Activated CD8-positive, alpha-beta memory T cell treated with anti-CD3 and anti-CD28 coated beads for 24 hours (primary cell): ENCODE data around the gene ARHGEF11.

Experiments
- DNase-seq: peaks from one replicate; pipeline ENCODE4 v3.0.0-alpha.2; 2020

Gene ARHGEF11

DNA sequence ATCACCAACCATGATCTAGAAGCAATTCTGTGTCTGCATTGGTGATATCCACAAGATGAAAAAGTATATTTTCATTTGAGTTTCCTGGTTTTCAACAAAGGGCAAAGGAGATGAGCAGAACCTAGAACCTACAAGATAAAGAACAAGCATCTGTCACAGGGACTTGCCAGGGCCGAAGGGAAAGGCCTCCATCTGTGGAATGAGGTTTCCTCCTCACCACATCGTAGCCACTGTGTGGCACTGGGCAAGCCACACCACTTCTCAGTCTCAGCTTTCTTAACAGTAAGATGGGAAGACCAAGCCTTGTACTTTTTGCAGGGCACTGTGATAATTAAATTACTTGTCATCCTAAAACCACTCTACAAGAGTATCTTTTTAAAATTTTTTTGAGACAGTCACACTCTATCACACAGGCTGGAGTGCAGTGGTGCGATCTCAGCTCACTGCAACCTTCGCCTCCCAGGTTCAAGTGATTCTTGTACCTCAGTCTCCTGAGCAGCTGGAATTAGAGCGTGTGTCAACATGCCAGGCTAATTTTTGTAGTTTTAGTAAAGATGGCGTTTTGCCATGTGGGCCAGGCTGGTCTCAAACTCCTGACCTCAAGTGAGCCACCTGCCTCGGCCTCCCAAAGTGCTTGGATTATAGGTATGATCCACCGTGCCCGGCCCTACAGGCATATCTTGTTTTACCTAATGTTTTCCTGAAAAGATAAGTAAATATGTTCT lies 45.8 kb downstream of the ARHGEF11 start:
- DNase-seq = no peak

GRCh38 chr1:156998840-156999500 lies 46.6 kb downstream of the ARHGEF11 start:
- no peak for DNase-seq

- DNase-seq = no peak
These were observed 47.2 kb downstream of the ARHGEF11 start for GRCh38 chr1:156998301-156998700.

DNA sequence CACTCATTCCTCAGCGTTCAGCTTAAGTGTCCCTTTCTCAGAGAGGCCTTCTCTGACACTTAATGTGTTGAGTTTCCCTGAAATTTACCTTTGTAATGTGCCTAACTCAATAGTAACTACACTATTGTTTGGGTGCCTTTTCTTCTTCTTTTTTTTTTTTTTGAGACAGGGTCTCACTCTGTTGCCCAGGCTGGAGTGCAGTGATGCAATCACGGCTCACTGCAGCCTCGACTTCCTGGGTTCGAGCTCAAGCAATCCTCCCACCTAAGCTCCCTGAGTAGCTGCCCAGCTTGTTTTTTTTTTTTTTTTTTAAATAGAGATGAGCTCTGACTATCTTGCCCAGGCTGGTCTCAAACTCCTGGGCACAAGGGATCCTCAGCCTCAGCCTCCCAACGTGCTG lies 50.1 kb downstream of the ARHGEF11 start:
- DNase-seq = no peak

- DNase-seq = no peak
These were observed 51.3 kb downstream of the ARHGEF11 start for GRCh38 chr1:156994277-156994676.

DNA sequence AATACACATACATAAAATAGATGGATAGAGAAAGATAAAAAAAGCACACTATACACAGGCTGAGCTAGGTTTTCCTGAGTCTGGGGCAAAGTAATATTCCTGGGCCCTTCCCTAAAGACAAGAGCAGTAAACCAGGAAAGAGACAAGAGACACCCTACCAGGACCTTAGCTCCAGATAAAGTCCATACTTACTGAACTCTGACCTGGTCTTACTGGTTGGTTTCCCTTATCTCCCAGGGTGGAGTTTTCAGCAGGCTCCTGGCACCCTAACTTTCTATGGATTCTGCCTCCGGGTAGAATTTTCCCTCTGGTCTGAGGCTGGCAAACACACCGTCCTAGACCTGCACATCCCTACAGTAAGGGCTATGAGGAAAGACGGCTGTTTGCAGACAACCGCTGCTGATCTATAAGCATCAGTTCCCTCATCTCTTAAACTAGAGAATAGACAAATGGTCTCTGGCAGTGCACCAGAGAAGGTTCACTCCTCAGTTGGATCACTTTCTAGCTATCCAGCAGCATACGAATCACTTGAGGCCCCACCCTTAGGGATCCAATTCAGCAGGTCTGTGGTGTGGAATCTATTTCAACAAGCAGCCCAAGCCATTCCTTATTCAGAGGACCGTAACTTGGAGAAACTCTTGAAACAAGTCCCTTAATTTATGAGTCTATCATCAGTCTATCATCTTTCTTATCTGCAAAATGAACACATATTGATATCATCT lies 52.0 kb downstream of the ARHGEF11 start:
- no peak for DNase-seq

GRCh38 chr1:156992215-156992614 lies 53.3 kb downstream of the ARHGEF11 start:
- DNase-seq = no peak

DNA sequence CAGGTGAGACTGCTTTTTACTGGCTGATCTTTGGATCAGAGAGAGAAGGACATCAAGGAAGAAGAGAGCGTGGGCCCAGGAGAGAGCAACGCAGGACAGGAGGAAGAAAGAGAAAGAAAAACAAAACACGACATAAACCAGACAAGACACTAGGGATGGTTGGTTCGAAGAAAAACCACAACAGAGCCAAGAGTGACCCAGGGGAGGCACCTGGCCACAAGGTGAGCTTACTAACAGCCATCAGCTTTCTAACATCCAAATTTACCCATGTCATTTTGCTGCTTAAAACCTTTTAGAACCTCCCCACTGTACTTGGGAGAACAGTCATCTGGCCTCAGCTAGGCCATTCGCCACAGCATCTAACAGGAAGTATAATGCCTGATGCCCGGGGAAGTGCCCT lies 57.8 kb downstream of the ARHGEF11 start:
- no peak for DNase-seq

DNA sequence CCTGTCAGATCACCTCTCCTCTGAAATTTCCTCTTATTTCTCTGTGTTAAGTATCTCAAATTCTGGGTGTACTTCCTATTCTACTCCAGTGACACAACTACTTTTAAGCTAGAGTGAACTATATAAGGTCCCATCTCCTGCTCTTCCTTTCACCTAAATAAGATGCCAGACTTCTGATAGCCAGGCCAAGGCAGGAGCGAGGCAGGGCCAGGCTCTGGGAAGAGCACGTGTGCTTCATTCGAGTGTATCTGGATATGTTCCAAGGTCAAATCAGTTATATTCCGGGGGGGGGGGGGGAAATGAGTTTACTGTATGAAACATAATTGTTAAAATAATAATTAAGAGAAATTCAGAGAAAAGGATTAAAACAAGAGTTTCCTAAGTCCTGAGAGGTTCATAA lies 65.0 kb downstream of the ARHGEF11 start:
- no peak for DNase-seq

- DNase-seq = no peak
These were observed 70.5 kb downstream of the ARHGEF11 start for GRCh38 chr1:156975084-156975483.

DNA sequence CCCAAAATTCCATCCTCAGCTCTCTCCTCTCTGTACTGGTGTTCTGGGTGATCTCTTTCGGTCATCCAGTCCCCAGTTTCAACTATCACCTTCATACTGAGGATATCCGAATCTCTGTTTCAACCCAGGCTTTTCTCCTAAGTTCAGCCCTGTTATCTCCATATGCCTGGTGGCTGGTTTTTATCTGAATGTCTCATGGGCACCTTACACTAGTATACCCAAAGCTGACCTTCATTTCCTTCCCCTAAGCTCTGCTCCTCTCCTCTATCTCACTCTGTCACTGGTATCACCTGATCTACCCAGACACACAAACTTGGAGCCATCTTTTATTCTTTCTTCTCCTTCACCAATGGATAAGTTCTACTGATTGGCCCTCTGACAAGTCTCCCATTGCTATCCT lies 72.1 kb downstream of the ARHGEF11 start:
- no peak for DNase-seq

DNA sequence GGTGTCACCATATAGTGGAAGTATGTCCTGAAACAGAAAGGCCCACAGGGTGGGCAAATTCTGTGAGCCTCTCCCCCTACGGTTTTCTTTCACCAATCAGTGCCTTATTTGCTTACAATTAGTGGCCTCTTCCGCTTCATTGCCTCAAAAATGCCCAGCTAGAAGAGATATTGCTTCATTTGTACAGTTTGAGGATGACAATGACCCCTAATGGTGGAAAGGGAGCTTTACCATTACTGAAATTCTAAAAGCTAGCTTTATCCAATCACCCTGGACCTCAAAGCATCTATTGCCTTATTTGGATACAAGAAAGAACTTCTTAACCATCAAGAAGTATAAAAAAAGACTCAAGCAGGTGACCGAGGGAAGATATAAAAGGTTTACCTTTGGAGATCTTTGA lies 75.5 kb downstream of the ARHGEF11 start:
- no peak for DNase-seq

DNA sequence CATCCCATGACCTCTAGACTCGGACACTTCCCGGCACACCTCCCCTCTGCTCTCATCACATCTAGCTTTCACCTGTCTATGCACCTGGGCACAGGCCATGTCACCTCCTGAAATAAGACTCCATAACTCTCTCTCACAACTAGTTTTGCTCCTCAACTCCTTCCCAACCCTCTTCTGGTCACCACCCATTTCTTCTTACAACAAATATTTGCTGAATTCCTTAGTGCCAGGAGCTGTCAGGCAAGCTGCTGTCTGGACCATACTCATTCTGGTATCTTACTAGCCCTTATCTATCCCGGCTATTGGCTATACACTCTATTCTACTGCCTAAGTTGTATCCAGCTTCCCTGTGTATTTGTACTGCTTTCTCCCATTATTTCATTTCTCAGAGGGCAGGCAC lies 76.0 kb downstream of the ARHGEF11 start:
- no peak for DNase-seq

DNA sequence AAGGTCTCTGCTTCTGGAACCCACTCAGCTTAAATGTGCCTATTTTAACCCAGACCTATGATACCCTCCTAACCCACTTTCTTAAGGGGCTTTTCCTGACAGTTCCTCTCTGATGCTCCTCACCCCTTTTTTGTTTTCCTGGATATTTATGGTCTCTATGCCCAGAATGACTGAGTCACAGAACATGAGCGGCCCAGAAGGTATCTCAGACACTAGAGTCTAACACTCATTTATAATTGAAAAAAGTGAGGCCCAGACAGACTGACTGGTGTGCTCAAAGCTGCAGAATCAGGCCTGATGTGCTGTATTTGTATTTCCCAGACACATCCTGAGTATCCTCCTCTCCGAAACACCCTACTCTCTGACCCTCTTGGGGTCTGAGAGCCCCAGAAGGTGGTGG lies 81.1 kb downstream of the ARHGEF11 start:
- DNase-seq = no peak

GRCh38 chr1:156963621-156964020 lies 81.9 kb downstream of the ARHGEF11 start:
- peak; percentile 67 for DNase-seq

DNA sequence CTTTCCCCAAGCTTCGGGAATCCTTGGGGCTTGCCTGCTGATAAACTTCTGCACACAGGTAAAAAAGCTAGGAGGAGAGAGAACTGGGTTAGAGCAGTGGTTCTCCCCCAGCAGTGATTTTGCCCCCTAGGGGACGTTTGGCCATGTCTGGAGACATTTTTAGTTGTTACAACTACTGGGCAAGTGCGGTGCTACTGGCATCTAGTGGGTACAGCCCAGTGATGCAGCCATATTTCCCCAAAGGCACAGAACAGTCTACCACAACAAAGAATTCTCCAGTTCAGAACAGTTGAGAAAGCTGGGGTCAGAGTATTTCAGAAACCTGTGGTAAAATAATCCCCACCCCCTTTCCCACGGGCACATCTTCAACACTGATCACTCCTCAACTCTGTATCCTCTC lies 83.8 kb downstream of the ARHGEF11 start:
- DNase-seq = peak; percentile 53

DNA sequence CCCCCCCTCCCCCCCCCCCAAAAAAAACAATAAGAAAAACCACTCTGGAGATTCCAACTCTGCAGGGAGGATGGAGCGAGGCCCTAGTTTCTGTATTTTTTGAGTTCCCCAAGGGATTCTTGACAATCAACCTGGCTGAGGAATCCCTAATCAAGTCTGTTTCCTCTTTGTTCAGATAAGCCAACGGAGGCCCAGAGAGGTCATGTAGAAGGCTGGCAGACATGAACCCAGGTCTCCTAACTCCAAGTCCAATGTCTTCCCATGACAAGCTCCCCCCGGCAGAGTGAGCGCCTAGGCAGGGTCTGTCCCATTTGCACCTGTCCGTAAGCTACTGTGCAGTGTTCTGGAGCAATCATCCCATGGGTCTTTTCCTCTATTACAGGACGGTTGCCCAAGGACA lies 85.6 kb downstream of the ARHGEF11 start:
- no peak for DNase-seq

DNA sequence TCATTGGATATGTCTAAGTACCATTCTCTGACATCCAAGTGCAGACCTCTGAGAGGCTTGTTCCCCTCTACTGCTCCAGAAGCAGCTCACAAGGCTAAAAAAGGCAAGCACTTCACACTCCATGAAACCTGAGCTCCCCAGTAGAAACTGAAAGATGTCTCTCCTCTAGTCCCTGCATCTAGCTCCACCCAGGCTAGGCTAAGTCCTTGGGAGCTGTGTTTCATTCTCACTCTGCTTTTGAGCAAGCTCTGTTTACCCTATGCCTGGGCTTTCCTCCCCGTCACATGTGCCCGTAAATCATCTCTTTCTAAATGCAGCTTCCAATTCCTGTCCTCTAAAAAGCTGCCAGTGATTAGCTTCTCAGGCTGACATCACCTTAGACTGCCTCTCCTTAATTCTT lies 86.1 kb downstream of the ARHGEF11 start:
- no peak for DNase-seq

- no peak for DNase-seq
These were observed 87.3 kb downstream of the ARHGEF11 start for GRCh38 chr1:156958247-156958714.

DNA sequence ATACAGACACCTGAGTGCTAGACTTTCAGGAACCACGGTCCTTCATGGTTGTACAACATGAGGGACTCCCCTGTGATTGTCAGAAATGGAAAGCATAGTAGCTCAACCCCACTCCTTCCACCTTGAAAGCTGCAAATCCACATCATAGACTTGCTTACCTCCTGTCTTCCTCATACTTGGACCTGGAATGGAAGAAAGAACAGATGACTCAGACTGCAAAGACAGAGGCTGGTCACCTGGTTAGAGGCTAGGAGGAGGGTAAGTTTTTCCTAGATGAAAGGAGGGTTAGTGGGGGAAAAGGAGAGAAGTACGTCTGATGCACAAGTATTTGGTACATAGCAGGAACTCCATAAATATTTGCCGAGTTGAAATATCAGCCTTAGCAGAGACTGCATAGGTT lies 87.9 kb downstream of the ARHGEF11 start:
- DNase-seq = no peak

DNA sequence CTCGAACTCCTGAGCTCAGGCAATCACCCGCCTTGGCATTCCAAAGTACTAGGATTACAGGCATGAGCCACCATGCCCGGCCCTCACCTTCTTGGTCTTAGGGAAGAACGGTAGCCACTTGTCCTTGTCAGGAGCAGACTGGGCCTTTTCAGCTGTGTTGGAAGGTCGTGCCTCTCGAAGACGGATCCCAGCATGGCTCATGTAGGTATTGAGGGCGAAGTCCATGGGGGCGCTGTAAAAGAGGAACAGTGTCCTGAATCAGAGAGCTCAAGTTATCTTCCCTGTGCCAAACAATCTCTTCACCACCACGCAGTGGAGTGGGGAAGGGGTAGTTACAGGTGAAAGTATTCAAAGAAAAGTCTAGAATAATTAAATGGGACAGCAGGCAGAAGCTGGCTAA lies 89.2 kb downstream of the ARHGEF11 start:
- DNase-seq = no peak

GRCh38 chr1:156953571-156953970 lies 92.0 kb downstream of the ARHGEF11 start:
- DNase-seq = no peak

DNA sequence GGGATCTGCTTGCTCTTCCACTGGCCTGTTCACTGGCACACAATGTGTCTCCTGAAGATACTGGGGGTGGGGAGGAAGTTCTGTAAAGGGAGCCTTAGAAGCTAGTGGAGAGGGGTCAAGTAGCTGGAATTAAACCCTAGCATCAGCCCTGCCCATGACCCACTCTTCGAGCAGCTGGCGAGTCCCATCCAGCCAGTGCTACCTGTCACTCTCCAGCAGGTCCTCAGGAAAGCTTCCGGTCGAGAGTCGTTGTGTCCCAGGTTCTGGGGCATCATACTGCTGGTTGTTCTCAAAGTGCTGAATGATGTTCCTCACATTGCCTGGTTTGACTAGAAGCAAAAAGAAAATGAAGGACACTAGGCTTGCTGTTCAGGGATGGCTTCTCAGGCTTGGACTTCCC lies 94.2 kb downstream of the ARHGEF11 start:
- peak; percentile 30 for DNase-seq

DNA sequence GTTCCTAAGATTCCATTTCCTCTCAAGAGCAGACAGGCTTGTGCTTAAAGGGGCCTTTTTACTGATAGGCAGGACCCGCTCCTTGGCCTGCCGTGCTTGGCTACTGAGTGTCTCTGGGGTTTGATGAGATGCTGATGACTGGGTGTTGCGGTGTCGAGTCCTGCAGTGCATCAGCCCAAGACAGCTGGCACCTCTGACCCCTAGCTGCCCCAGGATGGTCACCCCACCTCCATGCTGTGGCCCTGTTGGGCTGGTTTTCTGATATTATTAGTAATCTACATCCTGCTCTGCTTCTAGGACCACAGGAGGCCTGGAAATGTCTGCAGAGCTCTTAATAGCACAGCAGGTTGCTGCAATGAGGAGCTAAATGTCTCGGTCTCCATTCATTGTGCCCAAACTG lies 96.4 kb downstream of the ARHGEF11 start:
- DNase-seq = no peak
